ENCODE data around the gene STYXL2. TPM values are rescaled to one million over a fixed set of nuclear protein-coding genes. Genes with fewer than 3 reads are reported as not detected.

The STYXL2 gene
- total and polyA plus RNA-seq, 2 of the 8 experiments (the other 6 are each of a cell fraction or from before 2014, with no cell fraction given) = 0.09 to 0.22 TPM

DNA sequence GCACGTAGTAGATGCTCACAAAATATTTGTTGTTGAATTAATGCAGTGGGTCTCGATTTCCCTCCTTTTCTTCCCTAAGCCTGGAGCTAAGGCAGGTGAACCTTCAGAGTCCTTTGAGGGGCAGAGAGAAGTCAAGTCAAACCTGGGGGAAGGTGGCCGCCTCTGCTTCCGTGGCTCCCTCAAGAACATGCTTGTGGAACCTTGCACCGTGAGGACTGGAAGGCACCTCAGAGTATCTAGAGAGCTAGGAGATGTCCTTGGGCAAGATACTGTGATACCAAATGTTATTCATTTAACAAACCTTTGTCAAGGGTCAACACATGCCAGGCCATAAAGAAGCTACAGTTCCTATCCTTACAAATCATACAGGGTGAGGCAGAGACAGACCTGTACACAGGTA, 42.0 kb upstream of the STYXL2 start:
- no peak for FAIRE-seq
- Histone ChIP-seq H3K79me1 (ENCODE audit: low read depth, low read length) (no peaks in the 10 kb centered on the region), H3K4me2 (ENCODE audit: insufficient read depth in 1 of 2, low read depth in 2 of 2, low read length in 2 of 2) (no peak overlapping the region), H3K56ac (replicated peaks; ENCODE audit: insufficient read length, low read depth, low read length) (no peak overlapping the region), H3K9ac (replicated peaks in 1 of 4; ENCODE audit: extremely low read depth in 1 of 4, low read depth in 3 of 4, low read length in 3 of 4) (no peak overlapping the region), H2AK5ac (ENCODE audit: low read depth, low read length) (no peak overlapping the region), H3K27ac (ENCODE audit: low read depth, low read length) (no peak overlapping the region), H3K23me2 (ENCODE audit: low read depth, low read length) (peaks cover 7% of the 10 kb centered on the region), H3K36me3 (ENCODE audit: control insufficient read depth in 2 of 4, insufficient read depth in 4 of 4, low read length in 3 of 4) (no peaks in the 10 kb centered on the region), H4K5ac (ENCODE audit: insufficient read length, low read depth, low read length) (no peak overlapping the region), H3K4me1 (replicated peaks in 1 of 4; ENCODE audit: control insufficient read depth in 3 of 4, insufficient read depth in 4 of 4, low read length in 3 of 4) (no peaks in the 10 kb centered on the region), H3K27me3 (replicated peaks in 1 of 4; ENCODE audit: control insufficient read depth in 3 of 4, extremely low read depth in 1 of 4, insufficient read depth in 3 of 4, low read length in 3 of 4) (no peaks in the 10 kb centered on the region), H4K20me1 (replicated peaks in 1 of 2; ENCODE audit: control insufficient read depth in 1 of 2, insufficient read depth in 2 of 2, low read length in 2 of 2) (peaks cover 0 to 7% of the 10 kb centered on the region in 2 experiments), H2BK20ac (ENCODE audit: low read length) (no peak overlapping the region), H3K9me3 (ENCODE audit: insufficient read depth in 2 of 2, low read depth in 1 of 2, low read length in 1 of 2) (no peaks in the 10 kb centered on the region), H3K14ac (ENCODE audit: insufficient read length) (no peak overlapping the region), H2BK5ac (ENCODE audit: low read depth, low read length) (no peak overlapping the region), H4K8ac (ENCODE audit: extremely low read depth, insufficient read depth, low read length) (no peak overlapping the region), H3K4ac (replicated peaks; ENCODE audit: insufficient read length, low read depth, low read length) (no peak overlapping the region), H3K4me3 (ENCODE audit: extremely low read depth in 1 of 4, insufficient read depth in 2 of 4, low read depth in 3 of 4, low read length in 4 of 4) (no peak overlapping the region), H2BK120ac (replicated peaks; ENCODE audit: low read depth, low read length) (no peak overlapping the region), H2BK15ac (ENCODE audit: low read length) (no peak overlapping the region), H3K18ac (ENCODE audit: extremely low read depth, low read length) (no peak overlapping the region), H4K91ac (replicated peaks; ENCODE audit: insufficient read length, low read length) (no peak overlapping the region), H2AFZ (ENCODE audit: low read length) (no peak overlapping the region), H3K79me2 (ENCODE audit: control insufficient read depth in 1 of 2, insufficient read depth in 2 of 2, low read length in 2 of 2) (no peaks in the 10 kb centered on the region), H3K23ac (ENCODE audit: insufficient read length) (no peak overlapping the region), H2BK12ac (ENCODE audit: low read depth, low read length) (no peak overlapping the region)
- ChIA-PET POLR2A (ENCODE audit: partially characterized antibody) (no interaction called here), CTCF (ENCODE audit: partially characterized antibody) (interaction anchor here (0.8 to 18.6 kb wide), 16 partner anchors 7 to 168 kb away, joined by 3 to 874 read pairs (median 4); no protein-coding TSS in a partner anchor)
- TF ChIP-seq SAP30 (IDR thresholded peaks at IDR 0.05; ENCODE audit: insufficient read depth, insufficient replicate concordance, low read length) (no peak), SIRT6 (IDR thresholded peaks at IDR 0.05; ENCODE audit: low read length) (no peak), TBP (IDR thresholded peaks at IDR 0.05; ENCODE audit: low read depth, low read length) (no peak)
- TF ChIP-seq, protein P1, sequence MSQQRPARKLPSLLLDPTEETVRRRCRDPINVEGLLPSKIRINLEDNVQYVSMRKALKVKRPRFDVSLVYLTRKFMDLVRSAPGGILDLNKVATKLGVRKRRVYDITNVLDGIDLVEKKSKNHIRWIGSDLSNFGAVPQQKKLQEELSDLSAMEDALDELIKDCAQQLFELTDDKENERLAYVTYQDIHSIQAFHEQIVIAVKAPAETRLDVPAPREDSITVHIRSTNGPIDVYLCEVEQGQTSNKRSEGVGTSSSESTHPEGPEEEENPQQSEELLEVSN (IDR thresholded peaks at IDR 0.05) = no peak
- no peak for DNase-seq (ENCODE audit: low read depth in 1 of 2, low spot score in 2 of 2)
- 89% methylated on average over 5 of the region's 5 CpGs; no CpG with 5 or more reads in 1 of the 2 experiments for WGBS, 2 experiments (ENCODE audit: extremely low coverage in 1 of 2, insufficient coverage in 1 of 2, insufficient read length in 1 of 2, insufficient replicate concordance in 2 of 2, low coverage in 1 of 2, low lambda C conversion rate in 2 of 2, missing lambda C conversion rate in 1 of 2)
